HG02588 (cell line): ENCODE measurements around the gene TTLL10.

Experiments
- ATAC-seq: cut with Tn5 transposase; IDR thresholded peaks from one replicate; pipeline ENCODE4 v1.9.1; 2021; ENCODE audit warnings: mild to moderate bottlenecking, moderate library complexity; ENCODE audit not compliant: unreplicated experiment

Gene TTLL10

GRCh38 chr1:1232208-1232795 lies 58.6 kb downstream of the TTLL10 start, which contains the start of gene B3GALT6:
Gene B3GALT6, plus strand, starts transcription at chr1:1232237. Its CDS starts 42 bp downstream, at chr1:1232279.
- no peak for ATAC-seq

- ATAC-seq: no peak
Observed at GRCh38 chr1:1232796-1233566, 59.3 kb downstream of the TTLL10 start.

- no peak for ATAC-seq
Observed at GRCh38 chr1:1233567-1233892, 59.9 kb downstream of the TTLL10 start.

DNA sequence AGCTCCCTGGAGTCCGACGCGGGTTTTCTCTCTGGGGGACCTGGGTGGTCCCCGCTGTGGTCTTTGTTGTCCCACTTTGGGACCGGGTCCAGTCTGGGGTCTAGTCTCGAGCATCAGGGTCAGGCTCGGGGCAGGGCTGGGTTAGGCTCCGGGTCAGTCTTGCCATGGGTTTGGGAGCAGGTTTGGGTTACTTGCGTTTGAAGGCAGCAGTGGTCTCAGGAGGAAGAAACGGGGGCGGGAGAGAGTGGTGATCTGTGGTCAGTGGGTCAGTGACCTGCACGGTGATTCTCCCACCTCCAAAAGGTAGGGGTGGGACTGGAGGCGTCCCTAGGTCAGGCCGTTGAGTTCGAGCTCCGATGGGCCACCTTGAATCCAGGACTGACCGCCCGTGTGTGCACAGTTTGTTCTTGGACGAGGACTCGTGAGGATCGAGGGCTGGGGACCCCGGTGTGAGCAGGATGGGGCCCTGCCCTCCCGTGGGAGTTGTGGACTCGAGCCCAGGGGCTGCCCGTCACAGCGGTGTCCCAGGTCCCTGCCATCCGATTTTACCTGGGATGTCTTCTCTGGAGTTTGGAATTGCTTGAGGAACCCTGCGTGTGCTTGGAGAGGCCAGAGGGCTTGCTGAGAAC lies 60.6 kb downstream of the TTLL10 start:
- ATAC-seq: no peak

- ATAC-seq: no peak
Observed at GRCh38 chr1:1235016-1235744, 61.5 kb downstream of the TTLL10 start.

- no peak for ATAC-seq
Observed at GRCh38 chr1:1236176-1236763, 62.6 kb downstream of the TTLL10 start.

- ATAC-seq: no peak
Observed at GRCh38 chr1:1236945-1237873, 63.5 kb downstream of the TTLL10 start.

GRCh38 chr1:1237874-1238701 lies 64.4 kb downstream of the TTLL10 start:
- no peak for ATAC-seq

GRCh38 chr1:1238702-1239178 lies 65.1 kb downstream of the TTLL10 start:
- no peak for ATAC-seq

GRCh38 chr1:1239227-1239613 lies 65.5 kb downstream of the TTLL10 start:
- no peak for ATAC-seq

- no peak for ATAC-seq
Observed at GRCh38 chr1:1239614-1240347, 66.1 kb downstream of the TTLL10 start.

DNA sequence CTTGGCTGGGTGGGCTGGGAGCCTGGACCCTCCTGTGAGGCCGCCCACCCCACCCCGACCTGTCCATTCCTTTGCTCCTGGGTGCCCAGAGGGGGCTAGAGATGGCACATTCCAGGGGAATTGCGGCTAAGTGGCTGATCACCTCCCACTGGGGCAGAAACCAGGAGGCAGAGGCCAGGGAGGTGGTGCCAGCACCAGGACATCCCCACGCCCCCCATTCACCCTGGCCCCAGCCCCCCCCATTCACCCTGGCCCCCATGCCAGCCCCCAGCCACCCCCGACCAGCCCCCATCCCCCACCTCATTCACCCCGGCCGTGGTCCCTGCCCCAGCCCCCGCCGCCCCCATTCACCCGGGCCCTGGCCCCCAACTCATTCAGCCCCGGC lies 66.7 kb downstream of the TTLL10 start:
- ATAC-seq: no peak

DNA sequence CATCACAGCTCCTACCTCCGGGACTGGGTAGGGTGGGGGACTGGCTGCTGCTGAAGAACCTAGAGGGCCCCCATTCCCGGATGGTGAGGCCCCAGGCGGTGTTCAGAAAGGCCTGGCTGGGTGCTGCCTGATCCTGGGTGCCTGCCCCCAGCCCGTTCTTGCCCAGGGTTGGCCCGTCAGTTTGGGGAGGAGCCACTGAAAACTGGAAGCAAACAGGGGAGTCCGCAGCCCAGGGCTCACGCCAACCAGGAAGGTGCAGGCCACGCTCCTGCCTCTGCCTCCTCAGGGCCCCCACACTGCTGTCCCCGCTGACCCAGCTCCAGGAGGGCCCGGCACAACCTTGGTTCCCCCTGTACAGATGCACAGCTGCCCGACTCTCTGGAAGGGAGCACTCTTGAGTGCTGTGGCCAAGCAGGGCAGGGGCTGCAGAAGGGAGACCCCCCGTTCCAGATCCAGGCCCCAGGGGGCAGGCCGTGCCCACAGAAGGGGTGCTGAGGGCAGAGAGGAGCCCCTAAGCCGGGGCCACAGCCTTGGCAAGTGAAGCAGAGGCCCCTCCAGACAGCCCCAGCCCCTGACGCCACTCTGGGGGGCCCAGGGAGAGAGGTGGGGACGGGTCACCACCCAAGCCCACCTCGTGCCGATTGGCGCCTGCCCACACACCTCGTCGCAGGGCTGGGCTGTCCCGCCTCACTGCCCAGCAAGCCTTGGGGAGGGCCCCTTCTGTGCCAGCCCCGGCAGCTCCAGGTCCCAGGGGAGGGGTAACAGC lies 67.3 kb downstream of the TTLL10 start:
- no peak for ATAC-seq

DNA sequence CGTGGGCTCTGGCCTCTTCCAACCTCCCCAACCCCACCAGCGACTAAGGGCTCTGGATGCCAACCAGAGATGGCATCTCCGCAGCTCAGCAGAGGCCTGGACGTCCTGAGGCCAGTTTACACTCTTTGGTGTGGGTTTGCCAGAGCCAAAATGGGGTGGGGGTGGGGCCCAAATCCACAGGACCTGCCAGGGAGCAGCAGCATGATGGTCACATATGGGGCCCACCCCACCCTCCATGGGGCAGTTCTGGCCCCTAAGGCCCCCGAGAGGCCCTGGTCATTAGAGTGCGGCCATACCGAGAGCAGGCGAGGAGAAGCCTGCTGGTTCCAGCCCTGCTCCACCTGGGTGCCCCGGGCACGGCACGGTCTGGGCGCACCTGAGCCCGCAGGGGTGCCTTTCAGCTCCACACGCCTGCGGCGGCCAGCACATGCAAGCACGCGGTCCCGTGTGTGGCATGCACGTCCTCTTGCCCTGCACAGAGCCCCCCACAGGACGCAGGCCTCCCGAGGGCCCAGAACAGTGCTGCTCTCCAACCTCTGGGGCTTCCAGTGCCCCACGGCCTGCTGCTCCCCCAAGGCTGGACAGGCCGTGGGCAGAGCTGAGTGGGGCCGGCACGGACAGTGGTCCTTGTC lies 68.0 kb downstream of the TTLL10 start:
- ATAC-seq: no peak

DNA sequence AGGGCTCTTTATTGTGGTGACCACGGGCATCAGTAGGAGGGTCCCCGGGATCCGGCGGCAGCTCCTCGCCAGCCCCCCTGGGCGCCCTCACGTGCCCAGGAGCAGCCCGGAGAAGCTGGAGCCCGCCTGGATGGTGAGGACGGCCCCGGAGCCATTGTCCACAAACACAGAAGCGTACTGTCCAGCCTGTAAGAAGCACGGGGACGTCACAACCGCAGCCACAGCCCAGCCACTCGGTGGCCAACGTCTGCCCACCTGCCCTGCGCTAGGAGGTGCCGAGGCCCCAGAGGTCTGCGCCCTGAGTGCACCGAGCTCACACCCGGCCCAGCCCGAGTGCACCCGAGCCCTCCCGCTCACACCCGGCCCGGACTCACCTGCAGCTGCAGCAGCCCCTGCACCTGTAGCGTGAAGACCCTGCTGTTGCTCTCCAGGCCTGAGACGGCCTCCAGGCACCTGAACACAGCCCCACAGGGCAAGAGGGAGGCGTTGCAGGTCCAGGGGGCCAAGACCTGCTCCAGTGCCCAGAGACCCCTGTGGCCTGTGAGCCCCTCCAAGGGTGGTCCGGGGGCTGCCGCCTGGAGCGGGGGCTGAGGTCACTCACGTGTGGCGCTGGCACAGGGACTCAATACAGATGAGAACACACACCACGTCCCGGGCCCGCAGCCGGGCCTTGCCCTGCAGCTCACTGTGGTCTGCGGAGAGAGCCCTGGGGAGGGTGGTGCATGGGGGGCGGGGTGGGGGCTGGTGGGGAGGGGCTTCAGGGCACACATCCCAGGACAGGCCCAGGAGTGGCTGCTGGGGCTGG lies 69.0 kb downstream of the TTLL10 start:
- ATAC-seq: no peak

GRCh38 chr1:1243266-1243660 lies 69.6 kb downstream of the TTLL10 start:
- no peak for ATAC-seq

DNA sequence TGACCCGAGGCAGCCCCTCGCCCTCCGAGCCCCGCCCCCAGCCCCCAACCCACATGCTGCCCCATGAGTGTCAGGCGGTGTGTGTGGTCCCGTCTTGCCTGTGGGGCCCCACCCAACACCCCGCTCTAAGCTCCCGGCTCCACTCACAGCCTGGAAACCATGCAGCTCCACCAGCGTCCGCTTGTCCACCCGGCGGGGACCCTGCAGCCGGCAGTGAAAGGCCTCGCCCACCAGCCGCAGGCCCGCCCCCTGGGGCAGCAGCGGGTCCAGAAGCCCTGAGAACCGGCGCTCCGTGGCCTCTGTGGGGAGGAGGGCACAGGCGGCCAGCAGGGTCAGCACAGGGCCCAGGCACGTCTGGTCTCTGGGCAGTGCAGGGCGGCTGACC lies 70.1 kb downstream of the TTLL10 start:
- ATAC-seq: no peak
